Loucy (cell line): ENCODE results near the gene HEBP2.

Source experiments
- EZH2phosphoT487 ChIP-seq: fragments of 200-600 bp; IDR thresholded peaks from 2 replicates; pipeline ENCODE4 v1.6.1; 2018; ENCODE audit warnings: antibody characterized with exemption, mild to moderate bottlenecking, moderate library complexity, borderline replicate concordance
- TF ChIP-seq, protein P1 (sequence below): fragments of 200-600 bp; sonication (generic); conservative IDR thresholded peaks from 2 replicates; pipeline ENCODE4 v1.5.1; 2014; ENCODE audit warnings: mild to moderate bottlenecking, antibody characterized with exemption, low read length

DNA sequence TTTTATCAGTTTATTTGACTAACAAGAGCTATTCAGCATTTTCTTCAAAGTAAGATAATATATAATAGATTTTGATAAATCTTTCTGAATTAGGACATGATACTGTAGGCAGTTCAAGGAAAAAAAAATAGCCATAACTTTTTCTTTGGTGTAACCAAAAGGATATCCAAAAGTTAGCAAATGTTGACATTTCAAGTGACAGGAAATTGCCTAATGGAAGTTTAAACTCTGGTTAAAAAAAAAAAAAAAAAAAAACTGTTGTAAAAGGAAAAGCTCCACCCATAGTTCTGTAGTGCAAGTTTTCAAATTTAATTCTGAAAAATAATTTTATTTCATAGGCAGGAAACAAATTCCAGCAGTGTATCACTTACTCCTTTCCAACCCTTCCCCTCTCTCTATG is 18.8 kb downstream of the HEBP2 start:
- TF ChIP-seq, protein P1, sequence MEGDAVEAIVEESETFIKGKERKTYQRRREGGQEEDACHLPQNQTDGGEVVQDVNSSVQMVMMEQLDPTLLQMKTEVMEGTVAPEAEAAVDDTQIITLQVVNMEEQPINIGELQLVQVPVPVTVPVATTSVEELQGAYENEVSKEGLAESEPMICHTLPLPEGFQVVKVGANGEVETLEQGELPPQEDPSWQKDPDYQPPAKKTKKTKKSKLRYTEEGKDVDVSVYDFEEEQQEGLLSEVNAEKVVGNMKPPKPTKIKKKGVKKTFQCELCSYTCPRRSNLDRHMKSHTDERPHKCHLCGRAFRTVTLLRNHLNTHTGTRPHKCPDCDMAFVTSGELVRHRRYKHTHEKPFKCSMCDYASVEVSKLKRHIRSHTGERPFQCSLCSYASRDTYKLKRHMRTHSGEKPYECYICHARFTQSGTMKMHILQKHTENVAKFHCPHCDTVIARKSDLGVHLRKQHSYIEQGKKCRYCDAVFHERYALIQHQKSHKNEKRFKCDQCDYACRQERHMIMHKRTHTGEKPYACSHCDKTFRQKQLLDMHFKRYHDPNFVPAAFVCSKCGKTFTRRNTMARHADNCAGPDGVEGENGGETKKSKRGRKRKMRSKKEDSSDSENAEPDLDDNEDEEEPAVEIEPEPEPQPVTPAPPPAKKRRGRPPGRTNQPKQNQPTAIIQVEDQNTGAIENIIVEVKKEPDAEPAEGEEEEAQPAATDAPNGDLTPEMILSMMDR = no peak
- TF ChIP-seq EZH2phosphoT487 = no peak
